Loucy (cell line): Measurements from ENCODE around the gene NTPCR.

Source experiments
- H2AFZ ChIP-seq: fragments of 200-600 bp; sonication (generic); 2 replicates; pipeline ENCODE4 v1.6.0; 2016; ENCODE audit warnings: antibody characterized with exemption, mild to moderate bottlenecking, low read length, moderate library complexity
- H3F3A ChIP-seq: fragments of 200-600 bp; 2 replicates; pipeline ENCODE4 v1.6.0; 2016; ENCODE audit warnings: antibody characterized with exemption, low read depth, mild to moderate bottlenecking
- H3K27me3 ChIP-seq: fragments of 200-600 bp; sonication (generic); 2 replicates; pipeline ENCODE4 v1.6.1; 2014; ENCODE audit warnings: low read length, mild to moderate bottlenecking; ENCODE audit not compliant: insufficient read depth, poor library complexity, severe bottlenecking
- H3K36me3 ChIP-seq: fragments of 200-600 bp; sonication (generic); 2 replicates; pipeline ENCODE4 v1.6.1; 2016; ENCODE audit warnings: low read length; ENCODE audit not compliant: insufficient read depth
- H3K4me1 ChIP-seq: fragments of 200-600 bp; sonication (generic); 2 replicates; pipeline ENCODE4 v1.5.1; 2014; ENCODE audit warnings: low read length, mild to moderate bottlenecking; ENCODE audit not compliant: insufficient read depth, poor library complexity, severe bottlenecking
- H3K4me2 ChIP-seq: fragments of 200-600 bp; sonication (generic); 2 replicates; pipeline ENCODE4 v1.6.0; 2014; ENCODE audit warnings: antibody characterized with exemption, low read length, low read depth, mild to moderate bottlenecking; ENCODE audit not compliant: poor library complexity, severe bottlenecking
- H3K4me3 ChIP-seq: fragments of 200-600 bp; sonication (generic); 2 replicates; pipeline ENCODE4 v1.5.1; 2014; ENCODE audit warnings: low read length, mild to moderate bottlenecking, mixed read lengths; ENCODE audit not compliant: poor library complexity, severe bottlenecking
- H3K79me2 ChIP-seq: fragments of 200-600 bp; sonication (generic); 2 replicates; pipeline ENCODE4 v1.6.1; 2014; ENCODE audit warnings: low read length; ENCODE audit not compliant: insufficient read depth
- H3K9ac ChIP-seq: fragments of 200-600 bp; sonication (generic); 2 replicates; pipeline ENCODE4 v1.6.0; 2014; ENCODE audit warnings: mild to moderate bottlenecking, low read depth, low read length, moderate library complexity; ENCODE audit not compliant: poor library complexity, severe bottlenecking
- H3K9me2 ChIP-seq: fragments of 200-600 bp; sonication (generic); replicated peaks from 2 replicates; pipeline ENCODE4 v1.6.1; 2016; ENCODE audit warnings: low read depth, low read length, mixed read lengths
- H3K9me3 ChIP-seq: fragments of 200-600 bp; sonication (generic); 2 replicates; pipeline ENCODE4 v1.6.1; 2014; ENCODE audit warnings: mild to moderate bottlenecking, antibody characterized with exemption, low read length, low read depth; ENCODE audit not compliant: insufficient read depth
- H4K20me1 ChIP-seq: fragments of 200-600 bp; sonication (generic); 2 replicates; pipeline ENCODE4 v1.6.0; 2014; ENCODE audit warnings: antibody characterized with exemption, low read length, mild to moderate bottlenecking; ENCODE audit not compliant: insufficient read depth, poor library complexity, severe bottlenecking
- CTCF ChIP-seq: fragments of 200-600 bp; sonication (generic); conservative IDR thresholded peaks from 2 replicates; pipeline ENCODE4 v1.5.1; 2014; ENCODE audit warnings: mild to moderate bottlenecking, antibody characterized with exemption, low read length
- EZH2phosphoT487 ChIP-seq: fragments of 200-600 bp; IDR thresholded peaks from 2 replicates; pipeline ENCODE4 v1.6.1; 2018; ENCODE audit warnings: antibody characterized with exemption, mild to moderate bottlenecking, moderate library complexity, borderline replicate concordance

The NTPCR gene

GRCh38 chr1:232985882-232986526 is 35.6 kb downstream of the NTPCR start:
- H3K27me3 ChIP-seq: no peaks in the 10 kb centered on the region
- no peak overlapping the region for H3K4me2 ChIP-seq
- no peak overlapping the region for H3K9ac ChIP-seq
- H3K4me3 ChIP-seq: no peak overlapping the region
- H3K4me1 ChIP-seq: peaks cover 10% of the 10 kb centered on the region
- 0 out of 2 replicates have a peak, but pooled peaks cover 4% of the 10 kb centered on the region for H3K36me3 ChIP-seq
- H3K9me3 ChIP-seq: no peaks in the 10 kb centered on the region
- TF ChIP-seq CTCF: no peak
- TF ChIP-seq EZH2phosphoT487: no peak
- H3F3A ChIP-seq: no peaks in the 10 kb centered on the region
- no peaks in the 10 kb centered on the region for H3K9me2 ChIP-seq
- H3K79me2 ChIP-seq: no peaks in the 10 kb centered on the region
- H2AFZ ChIP-seq: no peak overlapping the region
- no peaks in the 10 kb centered on the region for H4K20me1 ChIP-seq

- H3K9ac ChIP-seq: no peak overlapping the region
- no peaks in the 10 kb centered on the region for H3K79me2 ChIP-seq
- TF ChIP-seq CTCF (no peak), EZH2phosphoT487 (no peak)
Measured at GRCh38 chr1:232986527-232986922, 36.1 kb downstream of the NTPCR start.

GRCh38 chr1:232987046-232987773 is 36.8 kb downstream of the NTPCR start:
- TF ChIP-seq EZH2phosphoT487 (no peak), CTCF (no peak)
- Histone ChIP-seq H3F3A (no peaks in the 10 kb centered on the region), H2AFZ (no peak overlapping the region), H3K4me1 (peaks cover 10% of the 10 kb centered on the region), H3K36me3 (no peaks in the 10 kb centered on the region), H3K79me2 (no peaks in the 10 kb centered on the region), H3K4me3 (no peak overlapping the region), H3K9me2 (no peaks in the 10 kb centered on the region), H3K9ac (no peak overlapping the region), H3K27me3 (no peaks in the 10 kb centered on the region), H4K20me1 (no peaks in the 10 kb centered on the region), H3K4me2 (no peak overlapping the region), H3K9me3 (no peaks in the 10 kb centered on the region)

More at GRCh38 chr1:232986527-232986922, 36.1 kb downstream of the NTPCR start:
- H2AFZ ChIP-seq: no peak overlapping the region
- H4K20me1 ChIP-seq: no peaks in the 10 kb centered on the region
- no peaks in the 10 kb centered on the region for H3F3A ChIP-seq
- H3K9me3 ChIP-seq: no peaks in the 10 kb centered on the region
- no peak overlapping the region for H3K4me2 ChIP-seq
- no peaks in the 10 kb centered on the region for H3K36me3 ChIP-seq
- H3K4me3 ChIP-seq: no peak overlapping the region
- no peaks in the 10 kb centered on the region for H3K9me2 ChIP-seq
- no peaks in the 10 kb centered on the region for H3K27me3 ChIP-seq
- peaks cover 10% of the 10 kb centered on the region for H3K4me1 ChIP-seq
